GM18520 (cell line): ENCODE measurements around the gene CNGB1.

Source experiments
- ATAC-seq: cut with Tn5 transposase; IDR thresholded peaks from one replicate; pipeline ENCODE4 v1.9.1; 2021; ENCODE audit not compliant: unreplicated experiment

Gene CNGB1

DNA sequence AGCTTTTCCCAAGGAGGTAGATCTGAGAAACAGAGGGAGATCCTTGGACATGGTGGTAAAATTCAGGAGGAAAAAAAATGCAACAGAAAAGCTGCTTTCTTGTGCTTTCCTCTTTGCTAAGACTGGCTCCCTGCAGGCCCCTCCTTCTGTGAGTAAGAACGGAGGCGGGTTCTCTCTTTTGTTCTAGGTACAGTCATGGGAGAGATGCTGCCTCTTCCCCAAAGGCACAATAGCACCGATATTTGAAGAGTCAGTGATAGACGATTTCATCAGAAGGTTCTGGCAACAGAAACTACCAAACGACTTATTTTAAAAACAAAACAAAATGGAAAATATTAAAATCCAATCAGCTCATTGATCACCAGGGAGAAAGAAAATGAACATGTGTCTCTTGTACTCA, 136.0 kb downstream of the CNGB1 start:
- no peak for ATAC-seq
